CD4-positive, alpha-beta T cell (primary cell): ENCODE measurements around the gene NDUFB3. TPM values are rescaled to one million over a fixed set of nuclear protein-coding genes. Genes with fewer than 3 reads are reported as not detected.
A peak's percentile ranks its signal among the peaks of the same experiment; 100 is the strongest.
"Not testable (repeated sequence)": the region's sequence is repeated elsewhere in the genome, so short reads cannot be mapped to it uniquely, and the experiment has no call there.

Experiments used
- ATAC-seq: fragments of 200-7000 bp; cut with Tn5 transposase; one replicate; pipeline ENCODE4 v1.10.0; 2022; ENCODE audit warnings: mild to moderate bottlenecking; ENCODE audit not compliant: poor library complexity
- CTCF ChIA-PET: fragments of 350-600 bp; sonication (Branson Sonifier 250); formaldehyde crosslinking; loops from one replicate; lab custom pipeline; 2021; ENCODE audit warnings: antibody characterized with exemption, inconsistent platforms; lab: Charles Lee
- POLR2A ChIA-PET: fragments of 350-600 bp; sonication (Branson Sonifier 250); formaldehyde crosslinking; loops from one replicate; lab custom pipeline; 2021; ENCODE audit warnings: antibody characterized with exemption, inconsistent platforms; lab: Charles Lee
- DNase-seq, 14 experiments: peaks; one replicate each; pipeline ENCODE4 v3.0.0-alpha.2; 2013 to 2020; ENCODE audit warnings: mixed read lengths in 2 of 14
- H3K27ac ChIP-seq, 2 donors: one replicate each; pipeline versions ENCODE4 v1.5.1 to v1.7.0; 2013; ENCODE audit warnings: low read length in 2 of 2, low read depth in 1 of 2, mild to moderate bottlenecking in 1 of 2
- H3K27me3 ChIP-seq, 2 experiments: 1 replicate in 1 of 2; 2 replicates in 1 of 2; pipeline versions ENCODE4 v1.6.1 to v1.7.0; 2013; ENCODE audit warnings: low read length in 2 of 2, control low read depth in 1 of 2, mild to moderate bottlenecking in 1 of 2, moderate library complexity in 1 of 2; ENCODE audit not compliant: insufficient read depth in 2 of 2, control insufficient read depth in 1 of 2
- H3K36me3 ChIP-seq: one replicate; pipeline ENCODE4 v1.6.1; 2013; ENCODE audit warnings: low read length, control low read depth; ENCODE audit not compliant: insufficient read depth
- H3K4me1 ChIP-seq: one replicate; pipeline ENCODE4 v1.6.1; 2013; ENCODE audit warnings: low read length, control low read depth; ENCODE audit not compliant: insufficient read depth
- H3K4me3 ChIP-seq: one replicate; pipeline ENCODE4 v1.5.1; 2013; ENCODE audit warnings: mild to moderate bottlenecking, low read length, moderate library complexity
- H3K9me3 ChIP-seq, 2 experiments: 1 replicate in 1 of 2; 2 replicates in 1 of 2; pipeline versions ENCODE4 v1.6.1 to v1.7.0; 2013; ENCODE audit warnings: low read length in 2 of 2, mild to moderate bottlenecking in 2 of 2, control low read depth in 1 of 2, moderate library complexity in 1 of 2; ENCODE audit not compliant: control insufficient read depth in 1 of 2, insufficient read depth in 1 of 2
- H3K27ac Mint-ChIP-seq: one replicate; pipeline ENCODE4 v1.8.0; 2020; ENCODE audit warnings: mixed read lengths
- H3K27me3 Mint-ChIP-seq: one replicate; pipeline ENCODE4 v1.8.0; 2021; ENCODE audit warnings: mixed read lengths
- H3K36me3 Mint-ChIP-seq: one replicate; pipeline ENCODE4 v1.8.0; 2021; ENCODE audit warnings: low read depth, mixed read lengths
- H3K4me1 Mint-ChIP-seq: one replicate; pipeline ENCODE4 v1.8.0; 2021; ENCODE audit warnings: low read depth, mixed read lengths
- H3K4me3 Mint-ChIP-seq: one replicate; pipeline ENCODE4 v1.8.0; 2020; ENCODE audit warnings: mild to moderate bottlenecking, mixed read lengths
- H3K9me3 Mint-ChIP-seq: one replicate; pipeline ENCODE4 v1.8.0; 2020; ENCODE audit warnings: mixed read lengths
- intact Hi-C, 2 experiments: fragments of 100-400 bp; cut with DNase I in 1 of 2; cut with micrococcal nuclease in 1 of 2; formaldehyde crosslinking; loops; one replicate each; pipeline versions ENCODE4 v1.15.1 to v1.9.0; 2023 to 2025; cut with DNase I, micrococcal nuclease
- polyA plus RNA-seq, 2 donors: library from polyadenylated mRNA; unstranded; fragments of 120-200 nt; gene quantifications; one replicate each; pipeline ENCODE4 v1.2.1, GENCODE V29; 2013
- total RNA-seq, 174 experiments: library from RNA in 2 of 174; stranded (reverse) in 2 of 174; gene quantifications; one replicate each; pipeline ENCODE4 v1.2.3 and lab custom pipeline; 2021 to 2026
- TF ChIP-seq, protein P1 (sequence below): fragments of 200-600 bp; IDR thresholded peaks from one replicate; pipeline ENCODE4 v1.8.0; 2022; ENCODE audit warnings: antibody characterized with exemption, mild to moderate bottlenecking

NDUFB3 gene
- total RNA-seq (10 to 100 TPM; 10.1 to 13.6 TPM), total RNA-seq (lab: John Stamatoyannopoulos, UW) (7.9 to 61.4 (median 16.3) reads per million in 172 experiments)
- polyA plus RNA-seq (2013, experiment 1 of 2), result 59.3 TPM
- 55.5 TPM for polyA plus RNA-seq (2013, experiment 2 of 2)

DNA sequence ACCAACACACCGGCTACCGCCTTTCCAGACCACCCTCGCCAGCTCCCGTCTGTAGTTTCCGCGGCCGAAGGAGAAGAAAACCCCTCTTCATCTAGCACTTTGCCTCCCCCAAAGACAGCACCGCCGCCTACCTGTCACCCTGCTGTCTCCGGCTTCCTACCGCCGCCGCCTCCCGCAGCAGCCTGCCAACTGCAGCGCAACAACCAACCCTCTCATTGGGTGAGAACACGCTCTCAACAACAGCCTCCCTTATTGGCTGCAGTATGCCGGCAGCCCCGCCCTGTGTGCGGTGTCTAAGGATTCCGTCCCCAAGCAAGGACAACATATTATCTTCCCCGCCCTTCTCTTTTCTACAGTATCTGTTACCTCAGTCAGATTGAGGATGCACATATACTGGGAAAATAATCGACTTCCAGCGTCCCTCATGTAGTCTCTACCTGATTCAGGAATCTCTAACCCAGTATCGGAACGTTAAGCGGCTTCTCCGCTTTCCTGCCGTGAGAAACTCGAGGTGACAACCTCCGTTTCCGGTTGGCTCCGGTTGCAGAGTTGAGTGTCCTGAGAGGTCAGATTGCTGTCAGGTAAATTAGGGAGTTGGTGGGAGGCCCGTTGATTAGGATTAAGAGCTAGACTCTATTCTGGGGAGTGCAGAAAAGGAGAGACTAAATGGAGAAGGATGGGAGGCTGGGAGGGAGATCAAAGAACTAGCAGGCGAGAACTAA lies at the start of gene NDUFB3, which contains the start of gene HYCC2:
NDUFB3 (plus strand) TSS at position 523 of the 722 bp plus-strand sequence. CDS start 6,882 bp downstream, outside the sequence.
HYCC2 (minus strand) TSS at position 193 of the 722 bp plus-strand sequence. CDS start 47,662 bp downstream, outside the sequence.
- intact Hi-C loops, result loop anchor here (1.0 to 5.0 kb wide), 10 partner anchors 41 to 359 kb away; partner anchors contain the start of genes BZW1 (in 2 of the 2) and CFLAR (in 1 of the 2)
- DNase-seq (peak; percentile 85 to 98 (median 90)), ATAC-seq (peak; percentile 92)
- Mint-ChIP-seq H3K4me1 (peaks cover 50% of the 10 kb centered on the region), H3K27ac (peak within 1 kb of the TSS; percentile 97), H3K9me3 (no peaks in the 10 kb centered on the region), H3K27me3 (no peaks in the 10 kb centered on the region), H3K36me3 (peaks cover 15% of the 10 kb centered on the region), H3K4me3 (peak within 1 kb of the TSS; percentile 99)
- ChIA-PET POLR2A (interaction anchor here (0.7 to 5.9 kb wide), 10 partner anchors 45 to 359 kb away, joined by 3 to 103 read pairs (median 6); partner anchors contain the start of genes CFLAR, CLK1, NIF3L1 and ORC2), CTCF (interaction anchor here (0.7 to 6.1 kb wide), 6 partner anchors 41 to 108 kb away, joined by 3 to 30 read pairs (median 4); partner anchors contain the start of gene ORC2)
- Histone ChIP-seq H3K4me1 (peaks cover 18% of the 10 kb centered on the region), H3K4me3 (peak within 1 kb of the TSS; percentile 87), H3K27ac (peak within 1 kb of the TSS; percentile 84 to 93), H3K27me3 (no peaks in the 10 kb centered on the region), H3K9me3 (no peaks in the 10 kb centered on the region), H3K36me3 (no peaks in the 10 kb centered on the region)
- TF ChIP-seq, protein P1, sequence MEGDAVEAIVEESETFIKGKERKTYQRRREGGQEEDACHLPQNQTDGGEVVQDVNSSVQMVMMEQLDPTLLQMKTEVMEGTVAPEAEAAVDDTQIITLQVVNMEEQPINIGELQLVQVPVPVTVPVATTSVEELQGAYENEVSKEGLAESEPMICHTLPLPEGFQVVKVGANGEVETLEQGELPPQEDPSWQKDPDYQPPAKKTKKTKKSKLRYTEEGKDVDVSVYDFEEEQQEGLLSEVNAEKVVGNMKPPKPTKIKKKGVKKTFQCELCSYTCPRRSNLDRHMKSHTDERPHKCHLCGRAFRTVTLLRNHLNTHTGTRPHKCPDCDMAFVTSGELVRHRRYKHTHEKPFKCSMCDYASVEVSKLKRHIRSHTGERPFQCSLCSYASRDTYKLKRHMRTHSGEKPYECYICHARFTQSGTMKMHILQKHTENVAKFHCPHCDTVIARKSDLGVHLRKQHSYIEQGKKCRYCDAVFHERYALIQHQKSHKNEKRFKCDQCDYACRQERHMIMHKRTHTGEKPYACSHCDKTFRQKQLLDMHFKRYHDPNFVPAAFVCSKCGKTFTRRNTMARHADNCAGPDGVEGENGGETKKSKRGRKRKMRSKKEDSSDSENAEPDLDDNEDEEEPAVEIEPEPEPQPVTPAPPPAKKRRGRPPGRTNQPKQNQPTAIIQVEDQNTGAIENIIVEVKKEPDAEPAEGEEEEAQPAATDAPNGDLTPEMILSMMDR, result peak; percentile 39

DNA sequence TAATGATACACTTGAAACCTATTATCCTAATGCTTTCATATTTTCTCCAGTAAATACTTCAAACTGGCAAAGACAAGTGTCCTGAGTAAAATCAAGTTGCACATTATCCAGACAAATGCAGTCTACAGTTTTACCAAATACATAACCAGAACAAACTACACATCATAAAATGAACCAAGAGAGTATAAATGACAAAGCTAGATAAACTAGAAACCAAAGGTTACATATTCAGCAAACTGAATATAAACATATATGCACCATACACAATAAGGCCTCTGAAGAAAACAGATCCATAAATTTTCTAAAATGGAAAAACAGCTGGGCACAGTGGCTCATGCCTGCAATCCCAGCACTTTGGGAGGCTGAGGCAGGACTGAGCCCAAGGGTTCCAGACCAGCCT lies 47.3 kb upstream of the NDUFB3 start:
- CTCF ChIA-PET, result interaction anchor here (0.5 to 0.7 kb wide), 2 partner anchors 7 to 9 kb away, joined by 3 read pairs; no protein-coding TSS in a partner anchor
- H3K36me3 Mint-ChIP-seq, result peaks cover 79% of the 10 kb centered on the region
- peaks cover 30% of the 10 kb centered on the region for H3K4me1 Mint-ChIP-seq

DNA sequence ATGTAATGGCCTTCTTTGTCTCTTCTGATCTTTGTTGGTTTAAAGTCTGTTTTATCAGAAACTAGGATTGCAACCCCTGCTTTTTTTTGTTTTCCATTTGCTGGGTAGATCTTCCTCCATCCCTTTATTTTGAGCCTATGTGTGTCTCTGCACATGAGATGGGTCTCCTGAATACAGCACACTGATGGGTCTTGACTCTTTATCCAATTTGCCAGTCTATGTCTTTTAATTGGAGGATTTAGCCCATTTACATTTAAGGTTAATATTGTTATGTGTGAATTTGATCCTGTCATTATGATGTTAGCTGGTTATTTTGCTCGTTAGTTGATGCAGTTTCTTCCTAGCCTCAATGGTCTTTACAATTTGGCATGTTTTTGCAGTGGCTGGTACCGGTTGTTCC lies 37.4 kb upstream of the NDUFB3 start:
- CTCF ChIA-PET, H3K27ac ChIP-seq, H3K27ac Mint-ChIP-seq, H3K9me3 ChIP-seq, ATAC-seq, POLR2A ChIA-PET, H3K4me3 ChIP-seq, H3K27me3 ChIP-seq, H3K36me3 ChIP-seq, H3K9me3 Mint-ChIP-seq, H3K4me3 Mint-ChIP-seq, H3K4me1 Mint-ChIP-seq, H3K4me1 ChIP-seq, H3K27me3 Mint-ChIP-seq, DNase-seq, intact Hi-C loops: not testable (repeated sequence)
- H3K36me3 Mint-ChIP-seq, result peaks cover 48% of the 10 kb centered on the region

More for the DNA sequence above, 47.3 kb upstream of the NDUFB3 start:
- intact Hi-C loops, result no loop called here
- Histone ChIP-seq H3K9me3 (no peaks in the 10 kb centered on the region), H3K27ac (no peak overlapping the region), H3K4me1 (no peaks in the 10 kb centered on the region), H3K36me3 (peaks cover 24% of the 10 kb centered on the region), H3K27me3 (no peaks in the 10 kb centered on the region), H3K4me3 (no peak overlapping the region)
- DNase-seq (no peak), ATAC-seq (no peak)
- no peaks in the 10 kb centered on the region for H3K27me3 Mint-ChIP-seq
- no peak overlapping the region for H3K27ac Mint-ChIP-seq
- no peak overlapping the region for H3K4me3 Mint-ChIP-seq
- TF ChIP-seq, protein P1, result no peak
- peaks cover 2% of the 10 kb centered on the region for H3K9me3 Mint-ChIP-seq
- POLR2A ChIA-PET, result no interaction called here

DNA sequence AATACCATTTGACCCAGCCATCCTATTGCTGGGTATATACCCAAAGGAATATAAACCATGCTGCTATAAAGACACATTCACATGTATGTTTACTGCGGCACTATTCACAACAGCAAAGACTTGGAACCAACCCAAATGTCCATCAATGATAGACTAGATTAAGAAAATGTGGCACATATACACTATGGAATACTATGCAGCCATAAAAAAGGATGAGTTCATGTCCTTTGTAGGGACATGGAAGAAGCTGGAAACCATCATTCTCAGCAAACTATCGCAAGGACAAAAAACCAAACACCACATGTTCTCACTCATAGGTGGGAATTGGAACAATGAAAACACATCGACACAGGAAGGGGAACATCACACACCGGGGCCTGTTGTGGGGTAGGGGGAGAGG lies 33.4 kb upstream of the NDUFB3 start:
- H3K4me1 ChIP-seq, CTCF ChIA-PET, H3K4me3 Mint-ChIP-seq, H3K27ac Mint-ChIP-seq, H3K9me3 ChIP-seq, H3K4me1 Mint-ChIP-seq, H3K27ac ChIP-seq, H3K27me3 Mint-ChIP-seq, ATAC-seq, DNase-seq, H3K4me3 ChIP-seq, POLR2A ChIA-PET, intact Hi-C loops, H3K27me3 ChIP-seq, H3K9me3 Mint-ChIP-seq: not testable (repeated sequence)
- peaks cover 50% of the 10 kb centered on the region for H3K36me3 Mint-ChIP-seq
- H3K36me3 ChIP-seq, result peaks cover 13% of the 10 kb centered on the region
